Lower leg skin (tissue), 4 donors: ENCODE data around the gene INAFM2. TPM values are rescaled to one million over a fixed set of nuclear protein-coding genes. Genes with fewer than 3 reads are reported as not detected.

Source experiments
- DNase-seq, 2 donors: peaks; one replicate each; pipeline ENCODE4 v3.0.0-alpha.2; 2019; ENCODE audit warnings: low spot score in 2 of 2
- H3K4me3 ChIP-seq: fragments of 200-600 bp; sonication (generic); 2 replicates; pipeline ENCODE4 v1.5.1; 2017; ENCODE audit warnings: mild to moderate bottlenecking, low read depth; ENCODE audit not compliant: poor library complexity, severe bottlenecking
- POLR2A ChIP-seq, 2 donors: fragments of 450-650 bp; IDR thresholded peaks; one replicate each; pipeline ENCODE4 v1.6.1; 2016 to 2017; ENCODE audit warnings: antibody characterized with exemption in 2 of 2, mild to moderate bottlenecking in 1 of 2, moderate library complexity in 1 of 2
- WGBS, 2 donors: methylation state at CpG; one replicate each; pipeline ENCODE4 v1.1.5; 2018; 5-methylcytosine and 5-hydroxymethylcytosine counted together
- intact Hi-C: fragments of 100-400 bp; cut with DNase I; formaldehyde crosslinking; loops from one replicate; pipeline ENCODE4 v1.15.0; 2023; ENCODE audit warnings: low total_unique reads
- total RNA-seq, 4 donors: library from RNA; depleted of rRNA; stranded (reverse); fragments of >200 nt; gene quantifications; one replicate each; pipeline ENCODE4 v1.1.0, GENCODE V29; 2016
- TF ChIP-seq, protein P1 (sequence below), 3 donors: fragments of 450-650 bp; IDR thresholded peaks; one replicate each; pipeline ENCODE4 v1.5.1; 2016; ENCODE audit warnings: antibody characterized with exemption in 3 of 3, mild to moderate bottlenecking in 3 of 3, moderate library complexity in 2 of 3

Gene INAFM2
- total RNA-seq, 4 donors from 2014 or later, result 6.8 to 13.8 (median 10.0) TPM

DNA sequence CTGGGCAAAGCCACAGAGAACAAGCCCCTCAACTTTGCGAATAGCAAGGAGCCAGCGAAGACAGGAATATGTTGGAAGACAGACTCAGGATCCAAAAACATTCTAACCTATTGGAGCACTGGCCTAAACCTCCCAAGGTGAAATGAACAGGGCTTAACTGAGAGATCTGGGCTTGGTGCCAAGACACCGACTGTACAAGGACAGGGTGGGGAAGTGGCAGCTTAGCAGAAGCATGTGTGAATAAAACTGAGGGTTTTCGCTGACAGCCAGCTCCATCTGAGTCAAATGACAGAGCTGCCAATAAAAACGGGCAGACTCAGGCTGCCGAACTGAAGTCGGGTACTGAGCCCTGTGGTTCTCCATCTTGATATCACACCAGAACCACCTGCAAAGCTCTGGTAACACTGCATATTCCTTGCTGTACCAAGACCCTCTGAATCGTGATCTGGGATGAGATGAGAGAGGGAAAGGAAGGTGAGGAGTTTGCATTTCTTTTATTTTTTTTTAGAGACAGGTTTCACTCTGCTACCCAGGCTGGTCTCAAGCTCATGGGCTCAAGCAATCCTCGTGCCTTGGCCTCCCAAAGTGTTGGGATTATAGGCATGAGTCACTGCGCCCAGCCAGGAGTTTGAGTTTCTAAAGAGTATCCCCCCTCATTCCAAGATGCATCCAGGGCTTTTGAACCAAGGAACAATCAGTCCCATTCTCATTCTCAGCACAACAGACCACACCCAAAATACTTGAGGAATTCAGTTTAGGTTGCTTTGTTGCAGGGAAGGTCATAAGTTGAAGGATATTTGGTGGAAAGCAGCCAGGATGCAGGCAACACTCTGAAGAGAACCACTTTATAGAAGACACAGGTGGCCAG, 9.7 kb upstream of the INAFM2 start:
- intact Hi-C loops, result no loop called here
- 25 to 28% methylated on average over 10 of the region's 10 CpGs for WGBS, 2 donors
- TF ChIP-seq POLR2A (IDR thresholded peaks at IDR 0.05), result no peak
- TF ChIP-seq, protein P1, sequence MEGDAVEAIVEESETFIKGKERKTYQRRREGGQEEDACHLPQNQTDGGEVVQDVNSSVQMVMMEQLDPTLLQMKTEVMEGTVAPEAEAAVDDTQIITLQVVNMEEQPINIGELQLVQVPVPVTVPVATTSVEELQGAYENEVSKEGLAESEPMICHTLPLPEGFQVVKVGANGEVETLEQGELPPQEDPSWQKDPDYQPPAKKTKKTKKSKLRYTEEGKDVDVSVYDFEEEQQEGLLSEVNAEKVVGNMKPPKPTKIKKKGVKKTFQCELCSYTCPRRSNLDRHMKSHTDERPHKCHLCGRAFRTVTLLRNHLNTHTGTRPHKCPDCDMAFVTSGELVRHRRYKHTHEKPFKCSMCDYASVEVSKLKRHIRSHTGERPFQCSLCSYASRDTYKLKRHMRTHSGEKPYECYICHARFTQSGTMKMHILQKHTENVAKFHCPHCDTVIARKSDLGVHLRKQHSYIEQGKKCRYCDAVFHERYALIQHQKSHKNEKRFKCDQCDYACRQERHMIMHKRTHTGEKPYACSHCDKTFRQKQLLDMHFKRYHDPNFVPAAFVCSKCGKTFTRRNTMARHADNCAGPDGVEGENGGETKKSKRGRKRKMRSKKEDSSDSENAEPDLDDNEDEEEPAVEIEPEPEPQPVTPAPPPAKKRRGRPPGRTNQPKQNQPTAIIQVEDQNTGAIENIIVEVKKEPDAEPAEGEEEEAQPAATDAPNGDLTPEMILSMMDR (IDR thresholded peaks at IDR 0.05), result no peak
- peak in 1 of 2 donors; percentile 69 for DNase-seq
- no peak overlapping the region for H3K4me3 ChIP-seq

DNA sequence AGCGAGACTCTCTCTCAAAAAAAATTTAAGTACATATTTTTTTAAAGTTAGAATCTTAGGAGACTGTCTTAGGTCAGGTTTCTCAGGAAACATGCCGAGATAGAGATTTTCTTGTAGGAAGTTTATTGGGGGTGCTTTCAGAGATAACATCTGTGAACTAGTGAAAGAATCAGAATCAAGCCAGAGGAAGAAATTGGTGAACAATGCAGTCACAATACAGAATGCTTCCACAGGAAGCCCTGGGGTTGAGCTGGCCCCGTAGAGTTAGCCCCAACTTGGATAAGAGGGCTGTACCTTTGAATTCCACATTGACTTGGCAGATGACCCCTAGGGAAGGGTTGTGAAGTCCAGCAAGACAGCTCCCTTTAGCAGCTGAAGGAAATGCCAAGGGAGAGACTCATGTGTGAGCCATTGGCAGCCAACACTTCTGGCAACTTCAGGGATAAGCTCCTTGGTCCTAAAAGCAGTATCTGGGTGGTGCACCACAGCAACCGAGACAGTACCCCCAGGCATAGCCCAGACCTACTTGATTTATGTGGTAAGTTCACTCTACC, 8.7 kb upstream of the INAFM2 start:
- intact Hi-C loops, result no loop called here
- H3K4me3 ChIP-seq, result no peak overlapping the region
- no peak for DNase-seq
- 59 to 68% methylated on average over 4 of the region's 4 CpGs for WGBS, 2 donors
- TF ChIP-seq, protein P1 (IDR thresholded peaks at IDR 0.05), result no peak
- TF ChIP-seq POLR2A (IDR thresholded peaks at IDR 0.05), result no peak

DNA sequence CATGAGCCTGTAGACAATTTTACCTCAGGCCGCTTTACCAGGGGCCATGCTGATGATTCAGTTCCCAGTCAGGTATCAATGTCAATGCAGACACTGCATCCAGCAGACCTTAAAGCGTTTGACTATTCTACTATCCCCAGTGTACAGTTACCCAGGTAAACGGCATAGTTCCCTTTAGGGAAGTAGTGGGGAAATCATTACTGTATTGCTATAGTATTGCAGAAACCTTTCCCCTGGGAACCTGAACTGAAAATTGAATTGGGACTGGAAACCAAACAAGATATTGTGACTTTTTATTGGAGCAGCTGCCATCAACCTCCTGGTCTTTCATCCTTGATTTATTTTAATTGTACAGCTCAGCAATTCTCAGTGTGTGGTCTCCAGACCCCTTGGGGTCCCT, 6.6 kb upstream of the INAFM2 start:
- intact Hi-C loops, result no loop called here
- no peak for DNase-seq
- TF ChIP-seq, protein P1 (IDR thresholded peaks at IDR 0.05), result no peak
- TF ChIP-seq POLR2A (IDR thresholded peaks at IDR 0.05), result no peak
- WGBS, 2 donors, result 91 to 96% methylated on average over 3 of the region's 3 CpGs
- H3K4me3 ChIP-seq, result no peak overlapping the region

DNA sequence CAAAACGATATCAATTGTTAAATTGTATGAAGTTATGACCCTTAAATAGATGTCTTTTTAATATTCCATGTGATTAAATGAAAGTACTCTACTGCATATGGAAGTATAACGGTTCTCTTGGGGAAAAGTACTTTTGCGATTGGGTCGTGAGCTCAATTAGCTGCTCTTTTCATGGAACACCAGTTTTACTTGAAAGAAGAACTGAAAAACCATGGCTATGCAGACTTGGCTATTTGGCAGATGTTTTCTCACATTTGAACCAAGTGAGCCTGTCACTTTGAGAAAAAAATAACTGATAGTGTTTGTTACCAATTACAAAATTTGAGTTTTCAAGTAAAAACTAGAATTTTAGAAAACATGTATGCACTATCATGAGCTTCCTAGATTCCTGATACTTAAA, 5.9 kb upstream of the INAFM2 start:
- no peak for DNase-seq
- intact Hi-C loops, result no loop called here
- 66 to 72% methylated on average over 4 of the region's 4 CpGs for WGBS, 2 donors
- no peak for TF ChIP-seq POLR2A (IDR thresholded peaks at IDR 0.05)
- TF ChIP-seq, protein P1 (IDR thresholded peaks at IDR 0.05), result no peak
- H3K4me3 ChIP-seq, result no peak overlapping the region

DNA sequence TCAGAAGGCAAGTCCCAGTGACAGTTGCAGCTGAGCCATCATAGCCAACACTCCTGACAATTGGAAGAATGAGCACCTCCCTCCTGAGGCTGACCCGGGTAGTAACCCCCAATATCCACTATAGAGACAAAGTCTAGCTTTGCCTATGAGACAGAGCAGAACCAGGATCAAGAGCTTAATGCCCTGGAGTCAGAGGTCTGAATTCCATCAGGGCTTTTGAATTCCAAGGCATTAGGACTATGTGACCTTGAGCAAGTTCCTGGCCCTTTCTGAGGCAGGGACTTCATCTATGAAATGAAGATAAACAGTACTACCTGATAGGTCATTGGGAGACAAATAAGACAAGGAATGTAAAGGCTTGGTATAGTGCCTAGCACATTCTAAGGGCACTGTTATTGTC, 3.1 kb upstream of the INAFM2 start:
- intact Hi-C loops, result no loop called here
- 91 to 100% methylated on average over 1 of the region's 1 CpG for WGBS, 2 donors
- no peak for DNase-seq
- TF ChIP-seq POLR2A (IDR thresholded peaks at IDR 0.05), result no peak
- TF ChIP-seq, protein P1 (IDR thresholded peaks at IDR 0.05), result no peak
- H3K4me3 ChIP-seq, result no peak overlapping the region
